CD4-positive, CD25-positive, alpha-beta regulatory T cell (primary cell): ENCODE data around the gene PLCB2. TPM values are rescaled to one million over a fixed set of nuclear protein-coding genes. Genes with fewer than 3 reads are reported as not detected.

Source experiments
- ATAC-seq, 2 donors: fragments of 150-1000 bp; cut with Tn5 transposase; one replicate each; pipeline ENCODE4 v1.10.0; 2021; ENCODE audit warnings: low read depth in 2 of 2, moderate number of reproducible peaks in 2 of 2, moderate library complexity in 1 of 2
- DNase-seq, 3 donors: peaks; one replicate each; pipeline versions ENCODE4 v3.0.0 to v3.0.0-alpha.2; 2012 to 2022; ENCODE audit warnings: mixed read lengths in 1 of 3
- H3K27ac ChIP-seq: one replicate; pipeline ENCODE4 v1.7.0; 2013; ENCODE audit warnings: mild to moderate bottlenecking, low read length; ENCODE audit not compliant: insufficient read depth, poor library complexity, severe bottlenecking
- H3K27me3 ChIP-seq: one replicate; pipeline ENCODE4 v1.7.0; 2013; ENCODE audit warnings: low read length; ENCODE audit not compliant: control insufficient read depth, insufficient read depth
- H3K36me3 ChIP-seq: one replicate; pipeline ENCODE4 v1.7.0; 2013; ENCODE audit warnings: mild to moderate bottlenecking, low read length, moderate library complexity; ENCODE audit not compliant: control insufficient read depth, insufficient read depth
- H3K4me1 ChIP-seq: 2 replicates; pipeline ENCODE4 v1.7.0; 2013; ENCODE audit warnings: mild to moderate bottlenecking, low read length; ENCODE audit not compliant: insufficient read depth, control insufficient read depth, poor library complexity, severe bottlenecking
- H3K4me3 ChIP-seq: one replicate; pipeline ENCODE4 v1.7.0; 2013; ENCODE audit warnings: low read depth, mild to moderate bottlenecking, low read length, moderate library complexity
- H3K9me3 ChIP-seq, 2 experiments: 1 replicate in 1 of 2; 2 replicates in 1 of 2; pipeline ENCODE4 v1.7.0; 2013; ENCODE audit warnings: low read length in 2 of 2, mild to moderate bottlenecking in 1 of 2, moderate library complexity in 1 of 2; ENCODE audit not compliant: control insufficient read depth in 2 of 2
- H3K27ac Mint-ChIP-seq, 3 donors: one replicate each; pipeline ENCODE4 v1.8.0; 2020 to 2022; ENCODE audit warnings: mild to moderate bottlenecking in 3 of 3, mixed read lengths in 3 of 3, moderate library complexity in 2 of 3
- H3K27me3 Mint-ChIP-seq: one replicate; pipeline ENCODE4 v1.8.0; 2022; ENCODE audit warnings: mild to moderate bottlenecking, mixed read lengths
- H3K36me3 Mint-ChIP-seq: one replicate; pipeline ENCODE4 v1.8.0; 2020; ENCODE audit warnings: mixed read lengths
- H3K4me1 Mint-ChIP-seq, 4 donors: one replicate each; pipeline ENCODE4 v1.8.0; 2020 to 2022; ENCODE audit warnings: mixed read lengths in 4 of 4, mild to moderate bottlenecking in 1 of 4
- H3K4me3 Mint-ChIP-seq, 4 donors: one replicate each; pipeline ENCODE4 v1.8.0; 2020 to 2022; ENCODE audit warnings: mild to moderate bottlenecking in 4 of 4, mixed read lengths in 4 of 4, moderate library complexity in 3 of 4
- H3K9me3 Mint-ChIP-seq, 7 donors: one replicate each; pipeline ENCODE4 v1.8.0; 2020 to 2022; ENCODE audit warnings: mixed read lengths in 7 of 7, mild to moderate bottlenecking in 3 of 7, moderate library complexity in 2 of 7
- polyA plus RNA-seq, 4 donors: library from polyadenylated mRNA; unstranded; fragments of 300-500 nt; fragmentation: Illumina TruSeq; gene quantifications; one replicate each; pipeline ENCODE4 v1.2.3, GENCODE V29; 2021
- total RNA-seq: library from RNA; stranded (reverse); gene quantifications from one replicate; pipeline ENCODE4 v1.2.3, GENCODE V29; 2022

Gene PLCB2
- total and polyA plus RNA-seq, 5 donors from 2014 or later: 17.3 to 305 (median 21.3) TPM

DNA sequence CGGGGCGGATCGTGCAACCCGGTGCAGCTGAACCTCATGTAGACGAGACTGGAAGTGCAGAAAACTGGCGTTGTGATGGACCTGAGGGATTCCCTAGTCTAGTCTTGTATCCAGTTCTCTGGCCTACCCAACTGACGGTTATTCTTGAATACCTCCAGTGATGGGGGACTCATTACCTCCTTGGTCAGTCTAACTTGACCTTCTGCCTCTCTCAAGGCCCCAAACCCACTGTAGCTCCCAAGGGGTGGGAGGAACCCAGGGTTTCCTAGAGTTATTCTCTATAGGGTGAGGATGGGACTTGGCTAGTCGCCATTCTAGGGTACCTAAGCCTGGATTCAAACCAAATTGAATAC is 57.5 kb downstream of the PLCB2 start:
- no peaks in the 10 kb centered on the region for H3K36me3 Mint-ChIP-seq
- no peak overlapping the region for H3K4me3 Mint-ChIP-seq

DNA sequence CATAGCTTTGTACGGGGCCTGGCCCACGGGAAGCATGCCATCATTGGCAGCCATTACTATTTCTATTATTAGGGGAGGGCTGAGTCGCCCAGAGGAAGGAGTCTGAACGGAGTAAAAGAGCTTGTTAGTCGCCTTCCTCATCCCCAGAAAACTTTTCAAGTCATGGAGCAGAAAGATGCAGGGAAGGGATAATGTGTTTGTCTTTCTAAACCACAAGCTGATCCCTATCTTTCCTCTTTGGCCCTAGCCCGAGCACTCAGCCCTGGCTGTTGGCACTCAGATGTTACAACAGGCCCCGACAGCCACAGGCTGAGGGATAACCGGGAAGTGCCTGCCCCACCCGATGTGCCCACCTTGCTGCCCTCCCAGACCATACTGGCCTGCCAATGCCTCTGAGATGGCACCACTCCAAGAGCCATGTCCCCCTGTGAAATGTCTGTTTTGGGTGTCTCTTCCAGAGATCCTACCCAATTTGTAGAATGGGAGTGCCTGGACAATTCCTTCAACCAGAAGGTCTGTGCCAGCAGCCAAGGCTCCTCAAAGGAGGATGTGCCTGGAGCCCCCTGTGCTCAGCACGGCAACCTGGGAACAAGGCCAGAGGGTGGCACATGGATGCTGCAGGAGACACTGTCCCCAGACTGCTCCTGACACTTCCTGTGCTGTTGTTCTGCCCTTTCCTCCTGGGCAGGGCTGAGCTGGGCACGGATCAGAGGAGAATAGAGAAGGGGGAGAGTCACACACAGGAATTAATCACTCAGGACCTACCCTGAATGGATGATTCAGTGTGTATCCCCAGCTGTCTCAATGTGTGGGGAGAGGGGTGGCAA is 58.0 kb downstream of the PLCB2 start:
- Histone ChIP-seq H3K4me3 (no peak overlapping the region), H3K27me3 (peaks cover 10% of the 10 kb centered on the region), H3K36me3 (no peaks in the 10 kb centered on the region), H3K4me1 (peaks cover 16% of the 10 kb centered on the region), H3K27ac (no peak overlapping the region), H3K9me3 (no peaks in the 10 kb centered on the region)
- H3K27me3 Mint-ChIP-seq: peaks cover 62% of the 10 kb centered on the region
- H3K36me3 Mint-ChIP-seq: no peaks in the 10 kb centered on the region
- no peak overlapping the region for H3K27ac Mint-ChIP-seq
- no peak for DNase-seq
- no peak overlapping the region for H3K4me3 Mint-ChIP-seq
- no peaks in the 10 kb centered on the region for H3K9me3 Mint-ChIP-seq
- H3K4me1 Mint-ChIP-seq: peaks cover 0 to 9% (median 4%) of the 10 kb centered on the region in 4 donors
- ATAC-seq: no peak

More for the DNA sequence above, 57.5 kb downstream of the PLCB2 start:
- ATAC-seq (no peak), DNase-seq (no peak)
- Mint-ChIP-seq H3K9me3 (no peaks in the 10 kb centered on the region), H3K27ac (no peak overlapping the region), H3K4me1 (peaks cover 0 to 9% (median 4%) of the 10 kb centered on the region in 4 donors), H3K27me3 (peaks cover 68% of the 10 kb centered on the region)
- Histone ChIP-seq H3K9me3 (no peaks in the 10 kb centered on the region), H3K4me1 (peaks cover 16% of the 10 kb centered on the region), H3K27me3 (peaks cover 10% of the 10 kb centered on the region), H3K36me3 (no peaks in the 10 kb centered on the region), H3K4me3 (no peak overlapping the region), H3K27ac (no peak overlapping the region)

DNA sequence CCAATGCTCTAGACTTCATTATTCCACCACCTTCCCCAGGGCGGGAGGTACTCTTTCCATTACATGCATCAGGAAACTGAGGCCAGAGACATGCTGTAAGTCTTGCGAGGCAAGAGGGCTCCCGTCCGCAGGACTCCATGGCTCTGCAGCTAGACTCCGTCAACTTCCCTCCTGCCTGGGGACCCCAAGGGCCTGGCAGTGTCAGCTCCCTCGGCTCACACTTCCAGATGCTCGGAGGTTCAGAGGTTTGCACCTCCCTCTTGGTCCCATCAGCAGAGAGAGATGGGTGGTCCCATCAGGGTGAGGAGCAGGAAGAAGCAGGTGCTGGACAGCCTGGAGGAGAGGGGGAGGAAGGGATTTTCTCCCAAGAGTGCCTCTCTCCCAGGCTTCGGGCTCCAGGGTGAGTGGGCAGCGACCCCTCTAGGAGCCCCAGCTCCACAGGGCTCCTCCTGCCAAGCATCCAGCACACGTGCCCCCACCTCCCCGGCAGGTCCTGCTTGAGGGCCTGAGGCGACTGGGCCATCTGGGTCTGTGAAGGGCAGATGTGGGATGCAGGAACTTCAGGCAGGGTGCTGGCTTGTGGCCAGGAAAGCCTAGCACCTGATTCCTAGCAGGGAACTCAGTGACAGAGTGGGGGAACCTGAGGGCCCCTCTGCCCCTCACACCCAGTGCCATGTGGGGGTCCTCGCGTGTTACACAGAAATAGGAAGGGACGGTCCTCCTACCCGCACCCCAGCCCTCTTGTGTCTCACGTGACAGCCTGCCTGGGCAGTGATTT is 59.5 kb downstream of the PLCB2 start:
- no peaks in the 10 kb centered on the region for H3K9me3 ChIP-seq
- peaks cover 13% of the 10 kb centered on the region for H3K4me1 ChIP-seq
- no peaks in the 10 kb centered on the region for H3K36me3 ChIP-seq
- no peak overlapping the region for H3K27ac ChIP-seq
- Mint-ChIP-seq H3K4me1 (peaks cover 0 to 7% (median 2%) of the 10 kb centered on the region in 4 donors), H3K9me3 (no peaks in the 10 kb centered on the region), H3K4me3 (no peak overlapping the region), H3K36me3 (no peaks in the 10 kb centered on the region), H3K27ac (no peak overlapping the region), H3K27me3 (peaks cover 47% of the 10 kb centered on the region)
- H3K27me3 ChIP-seq: peaks cover 3% of the 10 kb centered on the region
- DNase-seq (no peak), ATAC-seq (no peak)
- no peak overlapping the region for H3K4me3 ChIP-seq

DNA sequence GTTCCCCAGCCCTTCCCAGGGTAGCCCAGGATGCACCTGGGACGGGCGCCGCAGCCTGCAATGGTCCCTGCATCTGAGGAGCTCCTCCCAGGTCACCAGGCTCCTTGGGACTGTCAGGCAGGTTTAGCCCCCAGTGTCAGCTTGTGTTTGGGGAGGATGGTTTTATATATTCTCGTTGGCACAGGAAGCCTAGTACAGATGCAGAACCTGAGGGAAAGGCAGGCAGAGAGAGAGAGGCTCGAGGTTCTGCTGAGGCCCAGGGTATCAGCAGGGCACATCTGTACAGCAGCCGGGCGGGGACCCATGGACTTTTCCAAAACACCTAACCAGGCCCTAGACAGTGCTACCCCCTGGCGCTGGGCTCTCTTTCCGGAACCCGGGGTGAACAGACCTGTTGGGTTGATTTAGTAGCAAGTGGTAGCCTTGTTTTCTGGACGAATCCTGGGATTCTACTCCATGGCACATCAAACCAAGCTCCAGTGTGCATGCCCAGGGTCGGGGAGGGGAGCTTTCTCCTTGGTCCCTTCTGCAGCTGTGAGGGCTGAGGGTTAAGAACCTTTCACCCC is 60.2 kb downstream of the PLCB2 start:
- Histone ChIP-seq H3K36me3 (no peaks in the 10 kb centered on the region), H3K27ac (no peak overlapping the region), H3K4me1 (peaks cover 6% of the 10 kb centered on the region), H3K4me3 (no peak overlapping the region), H3K27me3 (peaks cover 3% of the 10 kb centered on the region), H3K9me3 (no peaks in the 10 kb centered on the region)
- Mint-ChIP-seq H3K36me3 (no peaks in the 10 kb centered on the region), H3K9me3 (no peaks in the 10 kb centered on the region), H3K4me1 (peaks cover 0 to 7% (median 0%) of the 10 kb centered on the region in 4 donors), H3K27me3 (peaks cover 42% of the 10 kb centered on the region), H3K27ac (no peak overlapping the region), H3K4me3 (no peak overlapping the region)
- ATAC-seq: no peak
- no peak for DNase-seq

DNA sequence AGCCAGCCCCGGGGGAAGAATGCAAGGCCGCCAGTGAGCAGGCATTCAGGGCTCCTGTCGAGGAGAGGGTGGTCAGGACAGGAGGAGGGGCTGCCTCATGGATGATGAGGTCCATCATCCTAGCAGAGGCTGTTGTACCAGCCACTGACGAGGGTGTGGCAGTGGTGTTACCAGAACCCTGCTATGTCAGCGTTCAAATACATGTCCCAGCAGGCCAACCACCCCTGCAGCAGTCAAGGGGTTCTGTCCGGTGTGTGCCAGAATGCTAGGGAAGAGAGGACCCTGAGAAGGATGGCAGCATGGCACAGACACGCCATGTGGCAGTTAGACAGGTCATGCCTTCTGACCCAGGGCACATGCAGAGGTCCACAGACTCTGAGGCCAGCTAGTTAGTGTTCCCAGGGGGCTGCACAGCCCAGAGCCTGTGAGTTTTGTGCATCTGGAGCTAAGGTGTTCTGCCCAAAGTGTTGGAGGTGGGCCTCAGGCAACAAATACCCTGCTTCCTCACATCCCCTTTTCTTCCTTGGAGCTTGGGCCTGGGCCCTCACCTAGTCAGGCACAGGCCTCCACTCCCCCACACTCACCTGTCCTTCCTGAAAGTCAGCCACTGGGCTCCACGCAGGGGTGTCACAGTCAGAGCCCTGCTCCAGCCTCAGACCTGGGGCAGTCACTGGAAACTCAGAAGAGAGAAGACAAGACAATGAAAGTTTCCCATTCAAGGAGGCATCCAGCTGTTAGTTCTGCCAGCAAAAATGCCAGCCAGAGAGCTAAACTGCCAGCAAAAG is 61.0 kb downstream of the PLCB2 start:
- H3K4me3 ChIP-seq: no peak overlapping the region
- Mint-ChIP-seq H3K36me3 (no peaks in the 10 kb centered on the region), H3K4me1 (peaks cover 0 to 7% (median 0%) of the 10 kb centered on the region in 4 donors), H3K9me3 (no peaks in the 10 kb centered on the region), H3K27ac (no peak overlapping the region), H3K4me3 (no peak overlapping the region), H3K27me3 (peaks cover 38% of the 10 kb centered on the region)
- H3K4me1 ChIP-seq: no peaks in the 10 kb centered on the region
- ATAC-seq (no peak), DNase-seq (no peak)
- H3K27me3 ChIP-seq: peaks cover 3% of the 10 kb centered on the region
- H3K9me3 ChIP-seq: no peaks in the 10 kb centered on the region
- no peaks in the 10 kb centered on the region for H3K36me3 ChIP-seq
- no peak overlapping the region for H3K27ac ChIP-seq

DNA sequence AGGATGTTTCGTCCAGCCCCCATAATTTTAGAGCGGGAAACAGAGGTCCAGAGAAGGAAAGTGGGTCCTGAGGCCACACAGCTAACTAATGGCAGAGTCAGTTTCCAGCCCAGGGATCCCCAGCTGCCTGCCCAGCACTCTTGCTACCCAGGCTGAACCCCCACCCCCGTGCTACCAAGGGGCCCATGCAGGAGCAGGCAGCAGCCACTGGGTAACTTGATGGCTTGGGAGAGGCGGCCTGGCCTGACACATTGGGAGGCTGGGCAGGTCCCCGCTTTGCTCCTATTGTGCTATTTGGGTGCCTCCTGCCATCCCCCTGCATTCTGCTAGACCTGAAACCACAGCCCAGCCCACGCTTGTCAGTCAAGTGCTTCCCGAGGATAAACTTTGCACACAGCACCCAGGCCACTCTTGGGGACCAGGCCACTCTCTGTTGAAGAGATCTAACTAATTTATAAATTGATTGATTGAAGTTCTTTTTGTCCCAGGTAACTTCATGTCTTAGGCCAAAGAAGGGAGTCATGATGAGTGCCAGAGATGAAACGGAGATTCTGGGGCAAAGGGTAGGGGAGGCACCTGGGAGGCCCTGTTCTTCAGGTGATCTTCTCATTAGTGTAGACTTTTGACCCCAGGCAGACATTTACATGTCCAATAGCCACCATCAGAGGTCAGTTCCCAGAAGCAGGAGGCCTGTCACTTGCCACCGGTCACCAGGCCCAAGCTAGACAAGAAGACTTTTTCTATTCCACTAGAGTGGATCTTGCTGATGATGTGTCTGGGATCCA is 61.9 kb downstream of the PLCB2 start:
- H3K27ac Mint-ChIP-seq: no peak overlapping the region
- Histone ChIP-seq H3K27ac (no peak overlapping the region), H3K9me3 (no peaks in the 10 kb centered on the region), H3K4me3 (no peak overlapping the region), H3K4me1 (no peaks in the 10 kb centered on the region), H3K36me3 (no peaks in the 10 kb centered on the region), H3K27me3 (peaks cover 2% of the 10 kb centered on the region)
- H3K36me3 Mint-ChIP-seq: no peaks in the 10 kb centered on the region
- no peaks in the 10 kb centered on the region for H3K4me1 Mint-ChIP-seq
- no peak for DNase-seq
- peaks cover 31% of the 10 kb centered on the region for H3K27me3 Mint-ChIP-seq
- H3K9me3 Mint-ChIP-seq: no peaks in the 10 kb centered on the region
- ATAC-seq: no peak
- H3K4me3 Mint-ChIP-seq: no peak overlapping the region
